Measurements from ENCODE around the gene NXN. TPM values are rescaled to one million over a fixed set of nuclear protein-coding genes. Genes with fewer than 3 reads are reported as not detected.

Gene NXN
- polyA plus RNA-seq, 1 experiment = 88.8 TPM

DNA sequence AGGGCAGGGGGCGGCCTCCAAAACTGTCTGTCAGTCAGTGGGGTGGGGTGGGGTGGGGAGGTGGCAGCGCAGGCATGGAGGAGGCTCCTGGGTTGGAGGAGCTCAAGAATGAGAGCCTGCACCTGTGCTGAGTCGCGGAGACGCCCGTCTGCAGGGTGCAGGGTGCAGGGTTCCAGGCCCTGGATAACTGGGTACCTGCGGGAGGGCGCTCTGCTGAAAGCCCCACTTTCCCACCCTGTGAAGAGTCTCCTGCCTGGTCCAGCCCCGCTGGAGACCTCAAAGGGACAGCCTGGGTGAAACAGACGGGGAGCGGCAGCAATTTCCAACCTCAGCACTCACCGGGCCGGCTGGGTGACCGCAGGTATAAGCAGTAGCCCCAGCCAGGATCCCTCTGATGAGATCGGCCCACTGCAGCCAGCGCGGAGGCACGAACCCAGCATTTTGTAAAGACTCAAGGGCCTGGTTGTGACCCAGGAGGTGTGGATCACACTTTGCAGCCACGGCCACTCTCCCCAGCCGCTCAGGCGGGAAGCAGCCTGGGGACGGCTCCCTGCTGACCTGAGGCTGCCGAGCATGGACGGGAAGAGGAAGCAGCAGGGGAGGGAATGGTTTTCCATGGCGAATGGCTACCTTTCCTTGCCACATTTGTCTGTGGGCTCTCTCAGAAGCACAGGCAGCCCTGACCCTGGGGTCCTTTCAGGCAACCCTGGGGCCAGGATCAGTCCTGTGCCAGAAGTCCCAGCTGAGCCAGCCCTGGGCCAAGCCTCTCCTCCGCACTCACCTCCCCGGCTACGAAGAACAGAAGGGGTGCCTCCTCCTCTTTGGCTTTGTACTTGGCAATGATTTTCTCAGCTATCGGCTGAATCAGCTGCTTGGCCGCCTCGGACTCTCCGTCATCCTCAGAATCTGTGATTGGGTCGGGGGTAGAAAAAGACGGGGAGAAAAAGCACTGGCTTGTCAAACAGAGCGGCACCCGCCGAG, 176.4 kb downstream of the NXN start:
- Histone ChIP-seq H3K4me3 (ENCODE audit: low read depth, low read length) (no peak overlapping the region), H3K27me3 (ENCODE audit: control insufficient read depth, insufficient read depth, low read length) (no peaks in the 10 kb centered on the region), H3K36me3 (ENCODE audit: control insufficient read depth, insufficient read depth, low read length) (peaks cover 42% of the 10 kb centered on the region)
- CTCF ChIA-PET = no interaction called here
- TF ChIP-seq, protein P1, sequence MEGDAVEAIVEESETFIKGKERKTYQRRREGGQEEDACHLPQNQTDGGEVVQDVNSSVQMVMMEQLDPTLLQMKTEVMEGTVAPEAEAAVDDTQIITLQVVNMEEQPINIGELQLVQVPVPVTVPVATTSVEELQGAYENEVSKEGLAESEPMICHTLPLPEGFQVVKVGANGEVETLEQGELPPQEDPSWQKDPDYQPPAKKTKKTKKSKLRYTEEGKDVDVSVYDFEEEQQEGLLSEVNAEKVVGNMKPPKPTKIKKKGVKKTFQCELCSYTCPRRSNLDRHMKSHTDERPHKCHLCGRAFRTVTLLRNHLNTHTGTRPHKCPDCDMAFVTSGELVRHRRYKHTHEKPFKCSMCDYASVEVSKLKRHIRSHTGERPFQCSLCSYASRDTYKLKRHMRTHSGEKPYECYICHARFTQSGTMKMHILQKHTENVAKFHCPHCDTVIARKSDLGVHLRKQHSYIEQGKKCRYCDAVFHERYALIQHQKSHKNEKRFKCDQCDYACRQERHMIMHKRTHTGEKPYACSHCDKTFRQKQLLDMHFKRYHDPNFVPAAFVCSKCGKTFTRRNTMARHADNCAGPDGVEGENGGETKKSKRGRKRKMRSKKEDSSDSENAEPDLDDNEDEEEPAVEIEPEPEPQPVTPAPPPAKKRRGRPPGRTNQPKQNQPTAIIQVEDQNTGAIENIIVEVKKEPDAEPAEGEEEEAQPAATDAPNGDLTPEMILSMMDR (IDR thresholded peaks at IDR 0.05; ENCODE audit: insufficient read depth, low read depth, low read length) = no peak
- POLR2A ChIA-PET = no interaction called here
- DNase-seq (ENCODE audit: low read depth) = no peak

DNA sequence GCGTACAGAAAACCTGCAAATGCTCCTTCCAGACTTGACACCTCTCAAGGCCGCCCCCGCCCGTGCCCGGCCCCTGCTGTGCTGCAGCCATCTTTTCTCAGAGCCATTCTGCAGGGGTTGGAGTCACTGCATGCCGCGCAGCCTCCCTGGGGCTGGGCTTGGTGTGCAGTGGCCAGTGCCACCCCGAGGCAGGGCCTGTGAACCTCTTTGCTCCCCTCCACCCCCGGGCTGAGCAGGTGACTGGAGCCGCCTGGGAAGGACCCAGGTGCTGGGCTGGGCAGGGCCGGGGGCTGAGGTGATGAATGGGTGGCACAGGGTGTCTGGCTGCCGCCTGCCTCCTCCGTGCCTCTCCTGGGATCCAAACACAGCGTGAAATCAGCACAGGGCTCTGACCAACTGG, 177.1 kb downstream of the NXN start:
- no peak for DNase-seq (ENCODE audit: low read depth)
- Histone ChIP-seq H3K27me3 (ENCODE audit: control insufficient read depth, insufficient read depth, low read length) (no peaks in the 10 kb centered on the region), H3K36me3 (ENCODE audit: control insufficient read depth, insufficient read depth, low read length) (peaks cover 40% of the 10 kb centered on the region), H3K4me3 (ENCODE audit: low read depth, low read length) (no peak overlapping the region)
- ChIA-PET CTCF (no interaction called here), POLR2A (no interaction called here)
- TF ChIP-seq, protein P1 (IDR thresholded peaks at IDR 0.05; ENCODE audit: insufficient read depth, low read depth, low read length) = no peak

DNA sequence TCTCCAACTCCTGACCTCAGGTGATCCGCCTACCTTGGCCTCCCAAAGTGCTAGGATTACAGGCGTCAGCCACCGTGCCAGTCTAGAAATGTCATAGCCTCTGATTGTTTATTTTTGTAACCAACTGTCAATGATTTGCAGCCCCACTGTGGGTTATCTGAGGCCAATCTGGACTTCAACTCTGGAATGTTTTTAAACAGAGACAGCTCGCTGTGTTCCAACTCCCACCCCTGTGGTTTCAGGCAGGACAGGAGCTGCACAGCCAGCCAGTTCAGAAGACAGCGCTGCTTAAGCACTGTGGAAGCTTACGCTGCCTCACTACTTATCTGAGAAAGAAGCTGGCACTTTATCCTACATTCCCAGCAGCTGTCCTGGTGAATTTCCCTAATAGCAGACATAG, 177.9 kb downstream of the NXN start:
- TF ChIP-seq, protein P1 (IDR thresholded peaks at IDR 0.05; ENCODE audit: insufficient read depth, low read depth, low read length) = no peak
- POLR2A ChIA-PET = no interaction called here

DNA sequence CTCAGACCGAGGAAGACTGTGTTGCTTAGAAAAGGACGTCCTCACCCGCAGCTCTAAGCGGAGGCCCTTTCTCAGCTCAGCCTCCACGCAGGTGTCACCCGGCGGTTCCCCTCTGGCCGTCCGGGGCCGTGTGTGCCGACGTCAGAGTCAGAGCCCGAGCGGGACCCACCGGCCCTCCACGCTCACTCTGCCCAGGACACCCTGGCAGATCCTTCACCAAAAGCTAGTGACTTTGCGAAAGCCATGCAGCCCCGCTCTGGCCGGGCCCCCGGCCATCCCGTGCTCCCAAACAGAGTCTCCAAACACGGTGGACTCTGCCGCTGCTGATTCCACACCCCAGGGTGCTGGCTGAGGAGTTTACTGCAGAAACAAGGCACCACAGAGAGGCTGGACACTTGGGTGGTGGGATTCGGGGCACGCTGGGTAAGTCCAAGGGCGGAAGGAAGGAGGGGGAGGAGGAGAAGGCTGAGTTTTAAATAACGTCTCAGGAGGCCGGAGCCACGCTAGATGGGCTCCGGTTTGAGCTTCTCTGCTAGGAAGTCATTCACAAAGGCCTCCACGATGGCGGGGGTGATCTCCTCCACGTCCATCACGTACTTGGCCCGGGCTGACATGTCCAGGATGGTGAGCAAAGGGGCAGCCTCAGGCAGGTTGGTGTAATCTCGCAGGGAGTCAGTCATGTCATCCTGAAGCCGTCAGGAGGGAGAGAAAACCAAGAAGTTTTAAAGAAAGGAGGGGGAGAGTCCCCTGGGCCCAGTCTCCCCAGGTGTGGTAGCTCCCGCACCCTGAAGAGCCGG, 178.9 kb downstream of the NXN start:
- ChIA-PET POLR2A (interaction anchor here (0.7 kb wide), 1 partner anchor 178 kb away, joined by 3 read pairs; no protein-coding TSS in a partner anchor), CTCF (interaction anchor here (0.7 kb wide), 1 partner anchor 9 kb away, joined by 3 read pairs; no protein-coding TSS in a partner anchor)
- Histone ChIP-seq H3K27me3 (ENCODE audit: control insufficient read depth, insufficient read depth, low read length) (no peaks in the 10 kb centered on the region), H3K4me3 (ENCODE audit: low read depth, low read length) (no peak overlapping the region), H3K36me3 (ENCODE audit: control insufficient read depth, insufficient read depth, low read length) (peaks cover 42% of the 10 kb centered on the region)
- no peak for DNase-seq (ENCODE audit: low read depth)
- TF ChIP-seq, protein P1 (IDR thresholded peaks at IDR 0.05; ENCODE audit: insufficient read depth, low read depth, low read length) = no peak

More for the DNA sequence above, 177.9 kb downstream of the NXN start:
- no peak overlapping the region for H3K4me3 ChIP-seq (ENCODE audit: low read depth, low read length)
- no peak for DNase-seq (ENCODE audit: low read depth)
- H3K27me3 ChIP-seq (ENCODE audit: control insufficient read depth, insufficient read depth, low read length) = no peaks in the 10 kb centered on the region
- CTCF ChIA-PET = interaction anchor here (0.6 to 1.1 kb wide), 3 partner anchors 10 to 178 kb away, joined by 3 to 4 read pairs (median 3); partner anchors contain the start of gene NXN
- peaks cover 40% of the 10 kb centered on the region for H3K36me3 ChIP-seq (ENCODE audit: control insufficient read depth, insufficient read depth, low read length)

DNA sequence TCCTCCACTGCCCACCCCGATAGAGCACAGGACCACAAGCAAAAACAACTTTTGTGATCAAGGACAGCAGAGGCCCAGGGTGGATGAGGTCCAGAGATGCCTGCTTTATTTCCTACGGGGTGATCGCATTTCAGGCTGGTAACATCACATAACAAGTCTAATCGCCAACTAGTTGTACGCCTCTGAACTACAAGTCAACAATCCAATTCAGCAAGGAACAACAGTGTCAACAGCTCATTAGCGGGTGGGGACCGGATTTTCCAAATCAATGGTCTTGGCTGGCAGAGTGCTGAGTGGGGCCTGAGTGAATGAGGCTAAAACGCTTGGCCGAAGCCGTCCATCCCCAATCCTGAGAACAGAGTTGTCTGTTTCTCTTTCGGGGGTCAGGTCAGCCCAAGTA, 180.3 kb downstream of the NXN start:
- ChIA-PET CTCF (interaction anchor here (0.7 to 2.6 kb wide), 2 partner anchors 94 to 181 kb away, joined by 3 to 22 read pairs; partner anchors contain the start of gene NXN), POLR2A (no interaction called here)
- no peak overlapping the region for H3K4me3 ChIP-seq (ENCODE audit: low read depth, low read length)
- H3K36me3 ChIP-seq (ENCODE audit: control insufficient read depth, insufficient read depth, low read length) = peaks cover 37% of the 10 kb centered on the region
- TF ChIP-seq, protein P1 (IDR thresholded peaks at IDR 0.05; ENCODE audit: insufficient read depth, low read depth, low read length) = no peak
- no peaks in the 10 kb centered on the region for H3K27me3 ChIP-seq (ENCODE audit: control insufficient read depth, insufficient read depth, low read length)
- no peak for DNase-seq (ENCODE audit: low read depth)
